ENCODE measurements around the gene FLNC.

The FLNC gene

GRCh38 chr7:128893251-128894100, 63.3 kb downstream of the FLNC start:
- no peak for DNase-seq

GRCh38 chr7:128894101-128894440, 63.9 kb downstream of the FLNC start:
- no peak for DNase-seq

- no peak for DNase-seq
Observed at GRCh38 chr7:128895320-128895719, 65.1 kb downstream of the FLNC start.

- no peak for DNase-seq
Observed at GRCh38 chr7:128899392-128899791, 69.2 kb downstream of the FLNC start.

GRCh38 chr7:128900237-128900636, 70.0 kb downstream of the FLNC start:
- DNase-seq: no peak

- no peak for DNase-seq
Observed at GRCh38 chr7:128902761-128903585, 72.8 kb downstream of the FLNC start.

GRCh38 chr7:128903621-128904361, 73.6 kb downstream of the FLNC start:
- DNase-seq: no peak

- no peak for DNase-seq
Observed at GRCh38 chr7:128904381-128905197, 74.4 kb downstream of the FLNC start.

- DNase-seq: no peak
Observed at GRCh38 chr7:128906001-128906765, 76.0 kb downstream of the FLNC start.

- no peak for DNase-seq
Observed at GRCh38 chr7:128906766-128907559, 76.8 kb downstream of the FLNC start.

Data from stimulated activated CD4-positive, alpha-beta T cell treated with anti-CD3 and anti-CD28 coated beads, Interleukin-1b, Interleukin-23, amount 100 ng/mL, for 48 hours (primary cell).